Upper lobe of left lung (tissue), 4 donors: ENCODE measurements around the gene RRM1.

Experiments
- POLR2A ChIP-seq, 4 donors: fragments of 450-650 bp; IDR thresholded peaks; one replicate each; pipeline ENCODE4 v1.5.1; 2016 to 2017; ENCODE audit warnings: antibody characterized with exemption in 4 of 4, mild to moderate bottlenecking in 2 of 4
- TF ChIP-seq, protein P1 (sequence below), 6 experiments: fragments of 450-650 bp in 4 of 6; fragments of 200-600 bp in 2 of 6; sonication (generic) in 2 of 6; IDR thresholded peaks; one replicate each; pipeline ENCODE4 v1.5.1; 2016 to 2019; ENCODE audit warnings: antibody characterized with exemption in 6 of 6

DNA sequence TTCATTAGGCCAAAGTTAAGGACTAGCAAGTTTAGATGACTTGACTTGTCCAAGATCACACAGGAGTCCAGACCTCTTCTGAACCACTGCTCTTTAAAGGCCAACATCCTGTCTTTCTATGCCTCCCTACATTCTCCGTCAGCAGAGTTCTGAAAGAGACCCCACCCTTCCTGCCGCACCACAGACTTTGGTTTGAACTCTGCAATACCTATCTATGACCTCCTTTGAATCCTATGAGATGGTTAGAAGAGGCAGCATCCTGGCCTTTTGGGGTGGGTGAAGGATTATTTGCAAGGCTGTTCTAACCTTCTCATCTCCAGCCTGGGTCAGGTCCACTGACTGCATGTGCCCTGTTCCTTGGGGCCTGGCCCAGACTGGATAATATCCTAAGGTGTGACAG, 4.3 kb upstream of the RRM1 start:
- TF ChIP-seq, protein P1, sequence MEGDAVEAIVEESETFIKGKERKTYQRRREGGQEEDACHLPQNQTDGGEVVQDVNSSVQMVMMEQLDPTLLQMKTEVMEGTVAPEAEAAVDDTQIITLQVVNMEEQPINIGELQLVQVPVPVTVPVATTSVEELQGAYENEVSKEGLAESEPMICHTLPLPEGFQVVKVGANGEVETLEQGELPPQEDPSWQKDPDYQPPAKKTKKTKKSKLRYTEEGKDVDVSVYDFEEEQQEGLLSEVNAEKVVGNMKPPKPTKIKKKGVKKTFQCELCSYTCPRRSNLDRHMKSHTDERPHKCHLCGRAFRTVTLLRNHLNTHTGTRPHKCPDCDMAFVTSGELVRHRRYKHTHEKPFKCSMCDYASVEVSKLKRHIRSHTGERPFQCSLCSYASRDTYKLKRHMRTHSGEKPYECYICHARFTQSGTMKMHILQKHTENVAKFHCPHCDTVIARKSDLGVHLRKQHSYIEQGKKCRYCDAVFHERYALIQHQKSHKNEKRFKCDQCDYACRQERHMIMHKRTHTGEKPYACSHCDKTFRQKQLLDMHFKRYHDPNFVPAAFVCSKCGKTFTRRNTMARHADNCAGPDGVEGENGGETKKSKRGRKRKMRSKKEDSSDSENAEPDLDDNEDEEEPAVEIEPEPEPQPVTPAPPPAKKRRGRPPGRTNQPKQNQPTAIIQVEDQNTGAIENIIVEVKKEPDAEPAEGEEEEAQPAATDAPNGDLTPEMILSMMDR (IDR thresholded peaks at IDR 0.05) = no peak
- no peak for TF ChIP-seq POLR2A (IDR thresholded peaks at IDR 0.05)
